Spleen (tissue), 7 donors: Measurements from ENCODE around the gene TRMT10B.

ENCODE experiments used
- CTCF ChIP-seq, 11 experiments: fragments of 200-600 bp in 7 of 11; fragments of 450-650 bp in 4 of 11; sonication (generic) in 4 of 11; IDR thresholded peaks in 8 of 11; conservative IDR thresholded peaks in 3 of 11; 1 replicate in 7 of 11; 2 replicates in 4 of 11; pipeline versions ENCODE4 v1.4.0 to v1.8.0; 2016 to 2021; ENCODE audit warnings: antibody characterized with exemption in 11 of 11, inconsistent platforms in 4 of 11, mild to moderate bottlenecking in 1 of 11
- POLR2A ChIP-seq, 3 donors: fragments of 450-650 bp; IDR thresholded peaks; one replicate each; pipeline ENCODE4 v1.5.1; 2017; ENCODE audit warnings: antibody characterized with exemption in 3 of 3, mild to moderate bottlenecking in 1 of 3
- donor health status: DM: no; HTN: no; CAD: no; lungs with moderate emphysema.
- donor health status: DM: no; HTN: no; CAD: no.
- donor health status: DM: no; HTN: no; CAD: no.

- TF ChIP-seq POLR2A (IDR thresholded peaks at IDR 0.05) (no peak), CTCF (IDR thresholded peaks at IDR 0.05 in 8 of 11, conservative IDR thresholded peaks at IDR 0.05 in 3 of 11) (no peak)
These were observed 43.6 kb upstream of the TRMT10B start for GRCh38 chr9:37710046-37710445.
